Measurements from ENCODE around the gene THRSP.

THRSP gene

DNA sequence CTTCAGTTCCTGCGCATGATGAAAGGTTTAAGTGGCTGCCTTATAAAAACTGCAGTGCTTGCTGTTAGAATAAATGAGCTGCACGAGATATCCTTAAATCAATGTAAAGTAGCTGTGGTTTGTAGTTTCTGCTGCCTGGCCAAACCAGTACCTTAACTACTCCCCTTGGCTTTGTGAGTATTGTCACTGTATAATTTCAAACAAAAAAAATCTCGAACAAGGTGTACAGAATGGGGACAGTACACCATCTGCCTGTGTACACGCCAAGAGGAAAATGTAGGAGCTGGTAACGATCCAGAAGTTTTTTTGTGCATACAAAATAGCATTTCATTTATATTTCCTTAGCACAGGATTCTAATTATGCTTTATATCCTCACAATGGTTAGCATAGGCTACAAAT lies 36.6 kb downstream of the THRSP start:
- no peak for DNase-seq

DNA sequence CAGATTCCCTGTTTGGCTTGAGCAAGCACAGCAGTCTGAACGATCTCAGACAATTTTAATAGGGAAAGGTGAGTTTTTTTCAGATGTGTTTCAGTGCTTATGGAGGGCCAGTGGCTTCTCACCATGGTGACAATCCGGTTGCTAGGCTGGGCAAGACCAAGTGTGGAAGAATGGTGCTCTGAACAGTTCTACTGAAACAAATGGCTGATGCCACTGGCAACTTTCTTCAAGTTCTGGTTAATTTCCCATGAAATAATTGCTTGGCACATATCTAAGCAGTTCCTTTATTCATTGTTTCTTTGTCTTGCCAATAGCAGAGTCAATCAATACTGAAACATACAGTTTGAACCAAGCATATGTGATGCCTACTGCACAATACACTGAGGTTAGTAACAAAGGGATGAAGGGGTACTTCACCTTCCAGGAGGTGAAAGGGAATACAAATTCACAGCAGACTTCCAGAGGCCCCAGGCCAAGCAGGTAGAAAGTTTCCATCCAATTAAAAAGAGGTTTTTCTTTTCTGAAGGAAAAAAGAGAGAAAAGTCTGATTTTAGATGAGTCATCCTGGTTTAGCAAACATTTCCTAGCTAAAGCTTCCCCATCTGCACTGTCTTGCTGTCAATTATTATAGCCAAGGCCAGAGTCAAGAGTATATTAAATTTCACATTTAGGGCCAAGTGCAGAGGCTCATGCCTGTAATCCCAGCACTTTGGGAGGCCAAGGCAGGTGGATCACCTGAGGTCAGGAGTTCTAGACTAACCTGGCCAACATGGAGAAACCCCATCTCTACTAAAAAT lies 37.2 kb downstream of the THRSP start:
- no peak for DNase-seq

DNA sequence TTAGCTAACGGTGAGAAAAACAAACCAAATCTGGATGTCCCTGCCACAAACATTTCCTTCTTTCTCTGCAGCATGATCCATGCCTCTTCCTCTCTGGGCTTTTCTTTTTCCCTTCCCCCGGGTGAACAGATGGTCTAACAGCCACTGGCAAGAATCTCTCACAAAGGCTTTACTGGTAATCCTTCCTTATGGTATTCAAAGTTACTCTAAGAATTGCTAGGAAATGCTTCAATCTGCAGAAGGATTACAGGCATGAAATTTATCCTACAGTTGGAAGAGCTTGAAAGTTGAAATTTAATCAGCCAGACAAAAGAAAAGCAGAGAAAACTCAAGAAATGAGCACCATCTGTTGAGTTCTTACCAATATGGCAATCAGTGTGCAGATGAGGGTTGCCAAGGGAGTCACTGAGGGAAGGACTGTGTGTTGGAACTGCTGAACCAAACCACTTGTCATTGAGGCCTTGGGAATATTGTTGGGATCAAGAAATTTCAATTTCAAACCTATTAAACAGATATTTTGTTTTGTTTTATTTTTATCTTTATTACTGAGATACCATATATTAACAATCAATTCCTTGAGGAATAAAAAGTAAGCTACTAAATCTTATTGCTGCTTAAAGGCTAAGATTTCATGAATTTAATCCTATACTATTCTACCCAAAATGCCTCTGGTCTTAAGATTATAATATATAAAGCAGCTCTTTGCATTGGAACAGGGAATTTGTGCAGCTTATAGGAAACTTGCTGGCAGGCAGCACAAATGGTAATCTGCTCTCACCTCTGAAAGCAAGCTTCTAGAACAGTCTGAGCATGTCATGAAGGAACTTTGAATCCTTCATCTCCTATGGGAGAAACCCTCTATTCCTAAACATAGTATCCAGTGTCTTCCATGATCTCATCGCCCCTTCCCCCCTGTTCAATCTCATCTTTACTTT lies 45.7 kb downstream of the THRSP start:
- no peak for DNase-seq

DNA sequence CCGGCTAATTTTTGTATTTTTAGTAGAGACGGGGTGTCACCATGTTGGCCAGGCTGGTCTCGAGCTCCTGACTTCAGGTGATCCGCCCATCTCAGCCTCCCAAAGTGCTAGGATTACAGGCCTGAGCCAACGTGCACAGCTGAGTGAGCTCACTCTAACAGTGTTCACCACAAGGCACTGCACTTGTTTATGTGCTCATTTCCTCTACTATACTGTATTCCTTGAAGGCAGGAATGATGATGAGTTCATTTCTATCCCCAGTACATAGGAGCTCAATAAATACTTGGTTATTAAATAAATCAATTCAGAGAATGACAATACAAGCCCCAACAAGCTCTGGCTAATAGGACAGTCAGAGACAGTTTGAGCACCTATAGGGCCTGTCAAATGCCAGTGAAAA lies 46.7 kb downstream of the THRSP start:
- DNase-seq = no peak

DNA sequence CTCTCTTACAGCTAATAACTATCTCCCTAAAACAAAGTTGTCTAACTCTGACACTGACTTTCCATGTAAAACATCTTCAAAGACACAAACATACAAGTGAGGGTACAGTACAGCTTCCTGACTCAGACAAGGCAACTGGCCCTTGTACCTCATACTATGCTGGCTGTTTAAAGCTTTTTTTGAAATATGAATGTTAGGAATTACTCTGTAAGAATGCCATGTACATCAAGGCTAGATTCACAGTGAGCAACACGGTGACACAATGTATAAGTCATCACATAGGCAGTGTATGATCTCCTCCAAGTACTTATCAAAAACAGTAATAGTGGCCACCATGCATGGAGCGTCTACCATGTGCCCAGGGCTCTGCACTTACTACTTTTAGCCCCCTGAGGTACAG lies 47.2 kb downstream of the THRSP start:
- no peak for DNase-seq

DNA sequence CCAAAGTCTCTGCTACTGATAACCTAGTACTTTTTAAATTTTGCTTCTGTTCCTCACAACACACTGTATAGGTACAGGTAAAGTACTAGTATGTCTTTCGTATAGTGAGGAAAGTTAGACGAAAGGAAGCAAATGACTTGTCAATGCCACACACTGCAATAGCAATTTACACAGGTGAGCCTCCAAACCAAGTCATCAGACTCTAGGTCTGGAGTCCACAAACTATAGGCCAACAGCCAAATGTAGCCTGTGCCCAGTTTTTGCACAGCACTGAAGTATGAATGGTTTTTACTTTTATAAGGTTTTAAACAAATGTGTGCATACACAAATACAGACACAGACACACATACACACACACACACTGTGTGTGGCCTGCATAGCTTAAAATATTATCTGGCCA lies 47.6 kb downstream of the THRSP start:
- no peak for DNase-seq

DNA sequence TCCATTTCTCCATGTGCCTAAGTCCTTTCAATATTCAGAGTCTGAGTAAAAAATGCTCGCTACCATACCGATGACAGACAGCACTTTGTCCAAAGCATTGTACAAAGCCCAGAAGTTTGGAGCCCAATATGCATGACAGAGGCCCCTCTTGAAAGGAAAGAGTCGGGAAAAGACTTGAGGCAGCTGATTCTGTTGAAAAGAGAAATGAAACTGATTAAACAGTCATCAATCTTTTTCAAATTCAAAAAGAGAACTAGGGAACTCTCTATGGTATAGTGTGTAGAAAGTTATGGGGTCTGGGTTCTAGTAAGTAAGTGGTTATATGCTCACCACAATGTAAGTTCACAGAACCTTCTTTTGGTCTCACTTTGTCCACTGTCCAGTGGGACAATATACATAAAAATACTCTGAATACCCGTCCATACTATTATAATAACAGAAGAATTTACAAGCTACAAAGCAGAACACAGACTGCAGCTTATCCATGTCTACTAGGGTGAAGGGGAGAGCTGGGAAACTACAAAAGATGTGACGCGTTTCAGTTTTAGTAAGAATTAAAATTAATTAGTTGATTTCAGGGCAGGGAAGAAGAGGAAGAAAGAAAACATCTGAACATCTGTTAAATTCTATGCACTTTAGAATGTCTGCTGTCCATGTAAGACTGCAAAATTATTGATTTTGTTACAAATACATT lies 49.1 kb downstream of the THRSP start:
- DNase-seq = no peak

All from femur (tissue), 1 donor.